ENCODE results near the gene BLVRB. TPM values are rescaled to one million over a fixed set of nuclear protein-coding genes. Genes with fewer than 3 reads are reported as not detected.

The BLVRB gene
- total RNA-seq, 1 donor from 2014 or later, result 11.3 TPM

- Mint-ChIP-seq H3K9me3 (no peaks in the 10 kb centered on the region), H3K4me3 (no peak overlapping the region), H3K4me1 (peaks cover 33% of the 10 kb centered on the region)
Measured at GRCh38 chr19:40412866-40413265, 52.7 kb downstream of the BLVRB start.

GRCh38 chr19:40411958-40412499 is 53.5 kb downstream of the BLVRB start:
- peak overlapping the region; percentile 84 for H3K27ac Mint-ChIP-seq
- H2AFZ ChIP-seq (replicated peaks), result no peak overlapping the region
- H3K4me1 ChIP-seq, result peaks cover 16% of the 10 kb centered on the region
- H3K4me2 ChIP-seq, result no peak overlapping the region
- H3F3A ChIP-seq (ENCODE audit: low read depth), result peaks cover 7% of the 10 kb centered on the region
- peaks cover 27% of the 10 kb centered on the region for H3K4me1 Mint-ChIP-seq
- H3K79me2 ChIP-seq (ENCODE audit: low read depth), result no peaks in the 10 kb centered on the region
- H3K27me3 Mint-ChIP-seq (ENCODE audit: insufficient read depth, low read depth), result no peaks in the 10 kb centered on the region
- no peaks in the 10 kb centered on the region for H3K36me3 ChIP-seq
- H3K4me3 Mint-ChIP-seq, result no peak overlapping the region
- TF ChIP-seq EZH2phosphoT487 (IDR thresholded peaks at IDR 0.05) (no peak), CTCF (IDR thresholded peaks at IDR 0.05) (no peak), EZH2 (IDR thresholded peaks at IDR 0.05) (no peak)
- H3K9ac ChIP-seq, result no peak overlapping the region
- H3K4me3 ChIP-seq, result no peak overlapping the region
- DNase-seq (ENCODE audit: low spot score), result no peak
- no peak overlapping the region for H3K27ac ChIP-seq
- no peaks in the 10 kb centered on the region for H4K20me1 ChIP-seq (ENCODE audit: low read depth)
- no peaks in the 10 kb centered on the region for H3K9me3 Mint-ChIP-seq
- H3K9me3 ChIP-seq (ENCODE audit: low read depth), result no peaks in the 10 kb centered on the region
- H3K36me3 Mint-ChIP-seq, result no peaks in the 10 kb centered on the region
- no peaks in the 10 kb centered on the region for H3K27me3 ChIP-seq

More at GRCh38 chr19:40412866-40413265, 52.7 kb downstream of the BLVRB start:
- Histone ChIP-seq H3F3A (ENCODE audit: low read depth) (peaks cover 7% of the 10 kb centered on the region), H3K27ac (no peak overlapping the region), H3K4me3 (no peak overlapping the region), H3K9ac (no peak overlapping the region), H3K9me3 (ENCODE audit: low read depth) (no peaks in the 10 kb centered on the region), H3K4me2 (peak overlapping the region; percentile 1), H3K36me3 (no peaks in the 10 kb centered on the region), H3K4me1 (peaks cover 24% of the 10 kb centered on the region), H3K79me2 (ENCODE audit: low read depth) (no peaks in the 10 kb centered on the region), H3K27me3 (no peaks in the 10 kb centered on the region), H4K20me1 (ENCODE audit: low read depth) (no peaks in the 10 kb centered on the region), H2AFZ (replicated peaks) (no peak overlapping the region)
- no peak overlapping the region for H3K27ac Mint-ChIP-seq
- H3K36me3 Mint-ChIP-seq, result no peaks in the 10 kb centered on the region
- no peak for DNase-seq (ENCODE audit: low spot score)
- no peak for TF ChIP-seq EZH2phosphoT487 (IDR thresholded peaks at IDR 0.05)
- no peak for TF ChIP-seq CTCF (IDR thresholded peaks at IDR 0.05)
- no peak for TF ChIP-seq EZH2 (IDR thresholded peaks at IDR 0.05)
- no peaks in the 10 kb centered on the region for H3K27me3 Mint-ChIP-seq (ENCODE audit: insufficient read depth, low read depth)

GRCh38 chr19:40411125-40411842 is 54.3 kb downstream of the BLVRB start:
- Histone ChIP-seq H2AFZ (replicated peaks) (no peak overlapping the region), H3F3A (ENCODE audit: low read depth) (peaks cover 7% of the 10 kb centered on the region), H3K27ac (no peak overlapping the region), H3K9ac (no peak overlapping the region), H3K79me2 (ENCODE audit: low read depth) (no peaks in the 10 kb centered on the region), H3K9me3 (ENCODE audit: low read depth) (no peaks in the 10 kb centered on the region), H4K20me1 (ENCODE audit: low read depth) (no peaks in the 10 kb centered on the region), H3K4me1 (peaks cover 15% of the 10 kb centered on the region), H3K4me2 (no peak overlapping the region), H3K4me3 (no peak overlapping the region), H3K36me3 (no peaks in the 10 kb centered on the region), H3K27me3 (no peaks in the 10 kb centered on the region)
- H3K27me3 Mint-ChIP-seq (ENCODE audit: insufficient read depth, low read depth), result no peaks in the 10 kb centered on the region
- no peaks in the 10 kb centered on the region for H3K36me3 Mint-ChIP-seq
- H3K9me3 Mint-ChIP-seq, result no peaks in the 10 kb centered on the region
- TF ChIP-seq EZH2 (IDR thresholded peaks at IDR 0.05), result no peak
- TF ChIP-seq CTCF (IDR thresholded peaks at IDR 0.05), result no peak
- TF ChIP-seq EZH2phosphoT487 (IDR thresholded peaks at IDR 0.05), result no peak
- no peak overlapping the region for H3K4me3 Mint-ChIP-seq
- no peak for DNase-seq (ENCODE audit: low spot score)
- no peak overlapping the region for H3K27ac Mint-ChIP-seq
- peaks cover 24% of the 10 kb centered on the region for H3K4me1 Mint-ChIP-seq

Measured in neural progenitor cell (in vitro differentiated cells).